PC-3 (cell line): ENCODE data around the gene CASS4.

Experiments used
- EZH2 ChIP-seq: fragments of 300-600 bp; sonication (generic); IDR thresholded peaks from one replicate; pipeline ENCODE4 v1.6.1; 2017; ENCODE audit warnings: antibody characterized with exemption, mild to moderate bottlenecking, low read length; ENCODE audit not compliant: unreplicated experiment
- EZH2phosphoT487 ChIP-seq: fragments of 300-600 bp; sonication (generic); IDR thresholded peaks from 2 replicates; pipeline ENCODE4 v1.6.1; 2018; ENCODE audit warnings: mild to moderate bottlenecking, antibody characterized with exemption, low read length, borderline replicate concordance
- TF ChIP-seq, protein P1 (sequence below): fragments of 300-600 bp; sonication (generic); conservative IDR thresholded peaks from 2 replicates; pipeline ENCODE4 v1.5.1; 2017; ENCODE audit warnings: antibody characterized with exemption, low read depth, mild to moderate bottlenecking, low read length

- TF ChIP-seq EZH2phosphoT487 (no peak), EZH2 (no peak)
- TF ChIP-seq, protein P1, sequence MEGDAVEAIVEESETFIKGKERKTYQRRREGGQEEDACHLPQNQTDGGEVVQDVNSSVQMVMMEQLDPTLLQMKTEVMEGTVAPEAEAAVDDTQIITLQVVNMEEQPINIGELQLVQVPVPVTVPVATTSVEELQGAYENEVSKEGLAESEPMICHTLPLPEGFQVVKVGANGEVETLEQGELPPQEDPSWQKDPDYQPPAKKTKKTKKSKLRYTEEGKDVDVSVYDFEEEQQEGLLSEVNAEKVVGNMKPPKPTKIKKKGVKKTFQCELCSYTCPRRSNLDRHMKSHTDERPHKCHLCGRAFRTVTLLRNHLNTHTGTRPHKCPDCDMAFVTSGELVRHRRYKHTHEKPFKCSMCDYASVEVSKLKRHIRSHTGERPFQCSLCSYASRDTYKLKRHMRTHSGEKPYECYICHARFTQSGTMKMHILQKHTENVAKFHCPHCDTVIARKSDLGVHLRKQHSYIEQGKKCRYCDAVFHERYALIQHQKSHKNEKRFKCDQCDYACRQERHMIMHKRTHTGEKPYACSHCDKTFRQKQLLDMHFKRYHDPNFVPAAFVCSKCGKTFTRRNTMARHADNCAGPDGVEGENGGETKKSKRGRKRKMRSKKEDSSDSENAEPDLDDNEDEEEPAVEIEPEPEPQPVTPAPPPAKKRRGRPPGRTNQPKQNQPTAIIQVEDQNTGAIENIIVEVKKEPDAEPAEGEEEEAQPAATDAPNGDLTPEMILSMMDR = no peak
These were observed 19.4 kb downstream of the CASS4 start for GRCh38 chr20:56431471-56431870.
